HG03571 (cell line): ENCODE measurements around the gene LRRC75A.

Experiments used
- ATAC-seq: cut with Tn5 transposase; IDR thresholded peaks from one replicate; pipeline ENCODE4 v1.9.1; 2021; ENCODE audit not compliant: unreplicated experiment

LRRC75A gene

GRCh38 chr17:16494059-16494458, 2.1 kb upstream of the LRRC75A start:
- no peak for ATAC-seq

- ATAC-seq, result no peak
Observed at GRCh38 chr17:16493531-16494046, 1.6 kb upstream of the LRRC75A start.

GRCh38 chr17:16492613-16493530, 879 bp upstream of the LRRC75A start:
- ATAC-seq, result no peak

GRCh38 chr17:16491131-16491702, 776 bp downstream of the LRRC75A start:
- no peak for ATAC-seq

- no peak for ATAC-seq
Observed at GRCh38 chr17:16489431-16489830, 2.6 kb downstream of the LRRC75A start.

- ATAC-seq, result no peak
Observed at GRCh38 chr17:16488968-16489337, 3.0 kb downstream of the LRRC75A start.

GRCh38 chr17:16488186-16488967, 3.6 kb downstream of the LRRC75A start:
- no peak for ATAC-seq

GRCh38 chr17:16486373-16487250, 5.4 kb downstream of the LRRC75A start:
- ATAC-seq, result no peak

- no peak for ATAC-seq
Observed at GRCh38 chr17:16484445-16485175, 7.4 kb downstream of the LRRC75A start.

GRCh38 chr17:16483021-16483645, 8.9 kb downstream of the LRRC75A start:
- ATAC-seq, result no peak

- no peak for ATAC-seq
Observed at GRCh38 chr17:16482253-16482652, 9.7 kb downstream of the LRRC75A start.

- no peak for ATAC-seq
Observed at GRCh38 chr17:16480995-16481394, 11.0 kb downstream of the LRRC75A start.

GRCh38 chr17:16479264-16479663, 12.7 kb downstream of the LRRC75A start:
- ATAC-seq, result no peak

- ATAC-seq, result no peak
Observed at GRCh38 chr17:16478649-16479048, 13.3 kb downstream of the LRRC75A start.

- no peak for ATAC-seq
Observed at GRCh38 chr17:16477666-16478065, 14.3 kb downstream of the LRRC75A start.

GRCh38 chr17:16477255-16477654, 14.7 kb downstream of the LRRC75A start:
- no peak for ATAC-seq

GRCh38 chr17:16475179-16475704, 16.8 kb downstream of the LRRC75A start:
- no peak for ATAC-seq

GRCh38 chr17:16474012-16474725, 17.8 kb downstream of the LRRC75A start:
- no peak for ATAC-seq
